PC-3 (cell line): ENCODE results near the gene MED8. TPM values are rescaled to one million over a fixed set of nuclear protein-coding genes. Genes with fewer than 3 reads are reported as not detected.
A peak's percentile ranks its signal among the peaks of the same experiment; 100 is the strongest.
"Not testable (repeated sequence)": the region's sequence is repeated elsewhere in the genome, so short reads cannot be mapped to it uniquely, and the experiment has no call there.

Source experiments
- ATAC-seq: fragments of 200-7000 bp; cut with Tn5 transposase; 2 replicates; pipeline ENCODE4 v1.9.1; 2020; ENCODE audit warnings: mild to moderate bottlenecking, moderate library complexity
- BruUV-seq: library from RNA; stranded (reverse); fragments of 400-500 nt; replicated peaks from 2 replicates; lab custom pipeline; 2021; lab: Mats Ljungman, UMichigan
- CTCF ChIA-PET: fragments of 300-600 bp; sonication (Branson Sonifier 250); formaldehyde crosslinking; loops from one replicate; lab custom pipeline; 2022; ENCODE audit warnings: antibody characterized with exemption; lab: Charles Lee
- POLR2A ChIA-PET: fragments of 300-600 bp; sonication (Branson Sonifier 250); formaldehyde crosslinking; loops from one replicate; lab custom pipeline; 2022; ENCODE audit warnings: antibody characterized with exemption; ENCODE audit not compliant: unreplicated experiment; lab: Charles Lee
- DNase-seq: peaks from one replicate; pipeline ENCODE4 v3.0.0-alpha.2; 2015
- H2AFZ ChIP-seq: fragments of 300-600 bp; sonication (generic); 2 replicates; pipeline ENCODE4 v1.6.0; 2016; ENCODE audit warnings: antibody characterized with exemption, low read length
- H3F3A ChIP-seq: fragments of 300-600 bp; sonication (generic); one replicate; pipeline ENCODE4 v1.6.0; 2017; ENCODE audit warnings: antibody characterized with exemption, low read length, control low read depth, mild to moderate bottlenecking; ENCODE audit not compliant: unreplicated experiment
- H3K27ac ChIP-seq: fragments of 300-600 bp; sonication (generic); 2 replicates; pipeline ENCODE4 v1.5.1; 2016; ENCODE audit warnings: mild to moderate bottlenecking, low read length
- H3K27me3 ChIP-seq: fragments of 300-600 bp; sonication (generic); 2 replicates; pipeline ENCODE4 v1.6.1; 2016; ENCODE audit warnings: low read length, mixed read lengths
- H3K36me3 ChIP-seq: fragments of 300-600 bp; sonication (generic); 2 replicates; pipeline ENCODE4 v1.6.1; 2016; ENCODE audit warnings: low read depth, mixed run types, low read length, mixed read lengths
- H3K4me1 ChIP-seq: fragments of 300-600 bp; sonication (generic); 2 replicates; pipeline ENCODE4 v1.5.1; 2016; ENCODE audit warnings: low read length; ENCODE audit not compliant: insufficient read depth
- H3K4me2 ChIP-seq: fragments of 300-600 bp; sonication (generic); 2 replicates; pipeline ENCODE4 v1.6.0; 2016; ENCODE audit warnings: low read length
- H3K4me3 ChIP-seq: fragments of 300-600 bp; sonication (generic); 2 replicates; pipeline ENCODE4 v1.5.1; 2016; ENCODE audit warnings: mild to moderate bottlenecking, low read length, mixed read lengths
- H3K79me2 ChIP-seq: fragments of 300-600 bp; sonication (generic); 2 replicates; pipeline ENCODE4 v1.6.1; 2017; ENCODE audit warnings: low read length, mixed read lengths
- H3K9ac ChIP-seq: fragments of 300-600 bp; sonication (generic); 2 replicates; pipeline ENCODE4 v1.6.0; 2016; ENCODE audit warnings: mild to moderate bottlenecking, low read length
- H3K9me2 ChIP-seq: fragments of 300-600 bp; sonication (generic); replicated peaks from 2 replicates; pipeline ENCODE4 v1.6.1; 2016; ENCODE audit warnings: mixed run types, low read length, mixed read lengths
- H3K9me3 ChIP-seq: fragments of 300-600 bp; sonication (generic); 2 replicates; pipeline ENCODE4 v1.6.1; 2016; ENCODE audit warnings: low read length, mixed read lengths
- H4K20me1 ChIP-seq: fragments of 300-600 bp; sonication (generic); 2 replicates; pipeline ENCODE4 v1.6.1; 2016; ENCODE audit warnings: low read length, mixed read lengths
- CTCF ChIP-seq: fragments of 300-600 bp; sonication (generic); conservative IDR thresholded peaks from 2 replicates; pipeline ENCODE4 v1.5.1; 2017; ENCODE audit warnings: antibody characterized with exemption, low read depth, mild to moderate bottlenecking, low read length
- EZH2 ChIP-seq: fragments of 300-600 bp; sonication (generic); IDR thresholded peaks from one replicate; pipeline ENCODE4 v1.6.1; 2017; ENCODE audit warnings: antibody characterized with exemption, mild to moderate bottlenecking, low read length; ENCODE audit not compliant: unreplicated experiment
- EZH2phosphoT487 ChIP-seq: fragments of 300-600 bp; sonication (generic); IDR thresholded peaks from 2 replicates; pipeline ENCODE4 v1.6.1; 2018; ENCODE audit warnings: mild to moderate bottlenecking, antibody characterized with exemption, low read length, borderline replicate concordance
- intact Hi-C: fragments of 100-400 bp; cut with micrococcal nuclease; formaldehyde crosslinking; loops from 2 replicates; pipeline ENCODE4 v1.9.0; 2023
- total RNA-seq: library from RNA; depleted of rRNA; stranded (reverse); fragments of >200 nt; gene quantifications from 2 replicates; pipeline ENCODE4 v1.2.3, GENCODE V29; 2014

Gene MED8
- total RNA-seq, 1 experiment from 2014 or later = 41.8 TPM

DNA sequence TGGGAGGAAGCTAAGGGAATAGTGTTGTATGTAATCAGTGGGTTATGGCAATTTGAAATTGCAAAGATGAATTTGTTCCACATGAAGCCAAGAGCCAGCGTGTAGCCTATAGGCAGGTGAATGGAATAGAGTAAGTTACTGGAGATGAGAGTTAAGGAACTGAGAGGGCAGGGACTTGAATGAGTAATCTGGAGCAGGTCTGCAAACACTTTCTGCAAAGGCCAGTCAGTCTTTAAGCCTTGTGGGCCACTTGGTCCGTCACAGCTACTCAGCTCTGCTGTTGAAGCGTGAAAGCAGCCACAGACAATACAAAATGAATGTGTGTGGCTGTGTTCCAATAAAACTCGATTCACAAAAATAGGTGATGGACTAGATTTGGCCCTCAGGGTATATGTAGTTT, 29.3 kb upstream of the MED8 start:
- Histone ChIP-seq H3K9me2 (no peaks in the 10 kb centered on the region), H3K27ac (no peak overlapping the region), H3K27me3 (no peaks in the 10 kb centered on the region), H4K20me1 (no peaks in the 10 kb centered on the region), H2AFZ (no peak overlapping the region), H3K79me2 (no peaks in the 10 kb centered on the region), H3K4me2 (no peak overlapping the region), H3F3A (no peaks in the 10 kb centered on the region), H3K9me3 (no peaks in the 10 kb centered on the region), H3K4me3 (no peak overlapping the region), H3K4me1 (peaks cover 11% of the 10 kb centered on the region; the same call in 1 of the 2 replicates), H3K9ac (no peak overlapping the region), H3K36me3 (peaks cover 44% of the 10 kb centered on the region)
- no TSS peak for BruUV-seq
- POLR2A ChIA-PET = no interaction called here
- intact Hi-C loops = no loop called here
- ATAC-seq (no peak), DNase-seq (no peak)
- TF ChIP-seq EZH2phosphoT487 (no peak), EZH2 (no peak), CTCF (no peak)
- CTCF ChIA-PET = interaction anchor here (0.6 kb wide), 1 partner anchor 192 kb away, joined by 5 read pairs; no protein-coding TSS in a partner anchor

DNA sequence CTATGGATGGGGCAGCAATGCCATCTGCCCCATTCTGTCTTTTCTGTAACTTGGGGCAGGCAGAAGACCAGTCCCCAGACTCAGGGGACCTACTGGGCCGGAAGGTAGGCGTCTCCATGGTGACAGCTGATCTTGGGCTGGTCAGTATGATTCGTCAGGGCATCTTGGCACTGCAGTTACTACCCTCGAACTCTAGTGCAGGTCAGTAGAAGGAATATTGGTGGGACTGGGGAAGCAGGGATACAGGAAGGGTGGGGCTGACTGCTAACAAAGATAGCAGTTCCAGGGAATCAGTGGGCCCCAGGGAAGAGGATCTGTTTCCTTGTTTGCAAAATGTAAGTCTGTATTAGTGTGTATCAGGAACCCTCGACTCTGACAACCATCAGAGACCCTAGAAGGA, 26.3 kb upstream of the MED8 start:
- Histone ChIP-seq H3K4me1 (no peaks in the 10 kb centered on the region), H3K79me2 (no peaks in the 10 kb centered on the region), H3K9ac (no peak overlapping the region), H4K20me1 (no peaks in the 10 kb centered on the region), H2AFZ (no peak overlapping the region), H3K9me2 (no peaks in the 10 kb centered on the region), H3F3A (no peaks in the 10 kb centered on the region), H3K36me3 (peaks cover 22% of the 10 kb centered on the region; the same call in 1 of the 2 replicates), H3K4me3 (no peak overlapping the region), H3K27ac (no peak overlapping the region), H3K27me3 (no peaks in the 10 kb centered on the region), H3K9me3 (no peaks in the 10 kb centered on the region), H3K4me2 (no peak overlapping the region)
- DNase-seq (no peak), ATAC-seq (no peak)
- no TSS peak for BruUV-seq
- ChIA-PET POLR2A (no interaction called here), CTCF (no interaction called here)
- intact Hi-C loops = no loop called here
- TF ChIP-seq EZH2 (no peak), CTCF (no peak), EZH2phosphoT487 (no peak)

- ATAC-seq (peak; percentile 93), DNase-seq (peak; percentile 75)
- Histone ChIP-seq H3K27me3 (no peaks in the 10 kb centered on the region), H3K4me3 (no peak overlapping the region), H2AFZ (no peak overlapping the region), H3K36me3 (peaks cover 14% of the 10 kb centered on the region; the same call in 1 of the 2 replicates), H3K4me1 (no peaks in the 10 kb centered on the region), H4K20me1 (no peaks in the 10 kb centered on the region), H3K9ac (no peak overlapping the region), H3K9me2 (no peaks in the 10 kb centered on the region), H3K27ac (no peak overlapping the region), H3K79me2 (no peaks in the 10 kb centered on the region), H3F3A (no peaks in the 10 kb centered on the region), H3K4me2 (no peak overlapping the region), H3K9me3 (no peaks in the 10 kb centered on the region)
- TF ChIP-seq CTCF (peak; percentile 83), EZH2phosphoT487 (no peak)
- ChIA-PET CTCF (interaction anchor here (0.5 to 1.2 kb wide), 10 partner anchors 31 to 341 kb away, joined by 3 to 23 read pairs (median 4); partner anchors contain the start of gene ELOVL1), POLR2A (interaction anchor here (0.5 kb wide), 1 partner anchor 78 kb away, joined by 3 read pairs; no protein-coding TSS in a partner anchor)
- BruUV-seq = no TSS peak
- intact Hi-C loops = loop anchor here (1.0 kb wide), 1 partner anchor 187 kb away; no protein-coding TSS in a partner anchor
Measured at GRCh38 chr1:43414634-43415223, 25.1 kb upstream of the MED8 start.

DNA sequence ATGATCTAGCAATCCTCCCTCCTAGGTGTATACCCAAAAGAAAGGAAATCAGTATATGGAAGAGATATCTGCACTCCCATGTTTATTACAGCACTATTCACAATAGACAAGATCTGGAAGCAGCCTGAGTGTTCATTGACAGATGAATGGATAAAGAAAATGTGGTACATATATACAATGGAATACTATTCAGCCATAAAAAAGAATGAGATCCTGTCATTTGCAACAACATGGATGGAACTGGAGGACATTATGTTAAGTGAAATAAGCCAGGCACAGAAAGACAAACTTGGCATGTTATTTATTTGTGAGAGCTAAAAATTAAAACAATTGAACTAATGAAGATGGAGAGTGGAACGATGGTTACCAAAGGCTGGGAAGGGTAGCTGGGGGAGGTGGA, 23.8 kb upstream of the MED8 start:
- DNase-seq, H4K20me1 ChIP-seq, POLR2A ChIA-PET, H3F3A ChIP-seq, H3K9me2 ChIP-seq, ATAC-seq, H3K27ac ChIP-seq, H3K4me1 ChIP-seq, H3K9ac ChIP-seq, H3K4me2 ChIP-seq, CTCF ChIA-PET, H3K27me3 ChIP-seq, intact Hi-C loops, H2AFZ ChIP-seq, BruUV-seq, H3K4me3 ChIP-seq, H3K9me3 ChIP-seq, H3K79me2 ChIP-seq: not testable (repeated sequence)
- peaks cover 19% of the 10 kb centered on the region for H3K36me3 ChIP-seq
